GM23338 (cell line): Measurements from ENCODE around the gene ACCS.

ENCODE experiments used
- CREB1 ChIP-seq: fragments of 250-450 bp; sonication (Bioruptor Pico); IDR thresholded peaks from 2 replicates; pipeline ENCODE4 v1.5.0; 2020; ENCODE audit warnings: low read depth, mild to moderate bottlenecking, moderate library complexity
- EZH2 ChIP-seq: fragments of 200-600 bp; sonication (generic); IDR thresholded peaks from one replicate; pipeline ENCODE4 v1.8.0; 2017; ENCODE audit warnings: antibody characterized with exemption, mild to moderate bottlenecking, low read depth; ENCODE audit not compliant: unreplicated experiment
- TF ChIP-seq, protein P1 (sequence below), 2 experiments: fragments of 200-600 bp in 1 of 2; sonication (generic) in 1 of 2; conservative IDR thresholded peaks; 2 replicates each; pipeline versions ENCODE4 v1.5.1 to v1.6.1; 2016 to 2017; ENCODE audit warnings: antibody characterized with exemption in 2 of 2, low read depth in 2 of 2, mild to moderate bottlenecking in 2 of 2, moderate library complexity in 1 of 2

DNA sequence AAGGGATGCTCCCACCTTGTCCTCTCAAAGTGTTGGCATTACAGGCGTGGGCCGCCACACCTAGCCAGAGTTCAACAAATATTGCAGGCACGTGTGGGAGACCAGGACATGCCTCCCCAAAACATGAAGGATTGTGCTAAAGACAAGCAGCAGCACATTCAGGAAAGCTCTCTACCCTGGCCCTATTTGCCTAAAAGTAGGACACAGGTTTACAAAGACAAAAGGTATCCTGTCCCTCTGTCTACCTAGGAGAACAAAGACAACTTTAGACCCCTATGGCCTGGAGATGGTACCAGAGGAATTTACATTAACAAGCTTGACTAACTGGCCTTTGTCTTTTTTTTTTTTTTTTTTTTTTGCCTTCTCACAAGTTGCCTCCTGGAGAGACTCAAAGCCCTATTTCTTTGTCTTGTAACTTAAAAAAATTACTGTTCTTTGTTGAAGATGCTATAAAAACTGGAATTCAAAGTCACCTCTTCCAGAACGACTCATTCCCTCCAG is 859 bp upstream of the ACCS start:
- TF ChIP-seq, protein P1, sequence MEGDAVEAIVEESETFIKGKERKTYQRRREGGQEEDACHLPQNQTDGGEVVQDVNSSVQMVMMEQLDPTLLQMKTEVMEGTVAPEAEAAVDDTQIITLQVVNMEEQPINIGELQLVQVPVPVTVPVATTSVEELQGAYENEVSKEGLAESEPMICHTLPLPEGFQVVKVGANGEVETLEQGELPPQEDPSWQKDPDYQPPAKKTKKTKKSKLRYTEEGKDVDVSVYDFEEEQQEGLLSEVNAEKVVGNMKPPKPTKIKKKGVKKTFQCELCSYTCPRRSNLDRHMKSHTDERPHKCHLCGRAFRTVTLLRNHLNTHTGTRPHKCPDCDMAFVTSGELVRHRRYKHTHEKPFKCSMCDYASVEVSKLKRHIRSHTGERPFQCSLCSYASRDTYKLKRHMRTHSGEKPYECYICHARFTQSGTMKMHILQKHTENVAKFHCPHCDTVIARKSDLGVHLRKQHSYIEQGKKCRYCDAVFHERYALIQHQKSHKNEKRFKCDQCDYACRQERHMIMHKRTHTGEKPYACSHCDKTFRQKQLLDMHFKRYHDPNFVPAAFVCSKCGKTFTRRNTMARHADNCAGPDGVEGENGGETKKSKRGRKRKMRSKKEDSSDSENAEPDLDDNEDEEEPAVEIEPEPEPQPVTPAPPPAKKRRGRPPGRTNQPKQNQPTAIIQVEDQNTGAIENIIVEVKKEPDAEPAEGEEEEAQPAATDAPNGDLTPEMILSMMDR (conservative IDR thresholded peaks at IDR 0.05; ENCODE audit: low read depth in 2 of 2), result no peak
- TF ChIP-seq CREB1 (no peak), EZH2 (no peak)
